GM12878 (cell line): ENCODE measurements around the gene MACROD2.

ENCODE experiments used
- CBX5 ChIP-seq: sonication (generic); IDR thresholded peaks from 2 replicates; pipeline ENCODE4 v1.6.1; 2016; ENCODE audit warnings: low read depth, moderate library complexity, mild to moderate bottlenecking, inconsistent platforms
- CHD4 ChIP-seq: fragments of 200-600 bp; sonication (generic); IDR thresholded peaks from 2 replicates; pipeline ENCODE4 v1.6.1; 2016; ENCODE audit warnings: mild to moderate bottlenecking
- CTCF ChIP-seq, 3 experiments: IDR thresholded peaks in 2 of 3; conservative IDR thresholded peaks in 1 of 3; 2 replicates each; pipeline ENCODE4 v1.5.1; 2011; ENCODE audit warnings: low read depth in 3 of 3, low read length in 3 of 3, mild to moderate bottlenecking in 3 of 3, control low read depth in 2 of 3, moderate library complexity in 2 of 3, inconsistent platforms in 1 of 3, mixed read lengths in 1 of 3; ENCODE audit not compliant: control insufficient read depth in 2 of 3, insufficient read depth in 1 of 3; ENCODE audit errors: extremely low read depth in 1 of 3
- DPF2 ChIP-seq: fragments of 450-650 bp; IDR thresholded peaks from 2 replicates; pipeline ENCODE4 v1.6.1; 2017; ENCODE audit warnings: mild to moderate bottlenecking
- FOXK2 ChIP-seq: fragments of 450-650 bp; IDR thresholded peaks from 2 replicates; pipeline ENCODE4 v1.6.1; 2017; ENCODE audit warnings: mild to moderate bottlenecking, moderate library complexity
- NFYB ChIP-seq: IDR thresholded peaks from 2 replicates; pipeline ENCODE4 v1.6.1; 2011; ENCODE audit warnings: low read depth, mild to moderate bottlenecking, low read length, improper control_type of control experiment, moderate library complexity; ENCODE audit not compliant: insufficient read depth
- POLR2A ChIP-seq: IDR thresholded peaks from 2 replicates; pipeline ENCODE4 v1.6.1; 2011; ENCODE audit warnings: low read depth, mild to moderate bottlenecking, low read length
- POLR2AphosphoS5 ChIP-seq: IDR thresholded peaks from 2 replicates; pipeline ENCODE4 v1.6.1; 2011; ENCODE audit warnings: mild to moderate bottlenecking, low read length, inconsistent platforms
- WRNIP1 ChIP-seq: IDR thresholded peaks from 2 replicates; pipeline ENCODE4 v1.6.1; 2011; ENCODE audit warnings: low read depth, low read length, improper control_type of control experiment, borderline replicate concordance
- YY1 ChIP-seq: IDR thresholded peaks from 2 replicates; pipeline ENCODE4 v1.6.1; 2011; ENCODE audit warnings: low read depth, mild to moderate bottlenecking, low read length
- TF ChIP-seq, protein P1 (sequence below): IDR thresholded peaks from 2 replicates; pipeline ENCODE4 v1.6.1; 2011; ENCODE audit warnings: borderline replicate concordance, low read depth, mild to moderate bottlenecking, moderate library complexity, mixed read lengths, low read length; ENCODE audit not compliant: insufficient read depth; ENCODE audit errors: extremely low read length
- TF ChIP-seq, protein P2 (sequence below): fragments of 450-650 bp; IDR thresholded peaks from 2 replicates; pipeline ENCODE4 v1.6.1; 2017; ENCODE audit warnings: mild to moderate bottlenecking

- TF ChIP-seq DPF2 (no peak), POLR2A (no peak), CTCF (IDR thresholded peaks at IDR 0.05 in 2 of 3, conservative IDR thresholded peaks at IDR 0.05 in 1 of 3; ENCODE audit: control insufficient read depth in 2 of 3, extremely low read depth in 1 of 3, insufficient read depth in 1 of 3, low read depth in 3 of 3, low read length in 3 of 3) (no peak), FOXK2 (no peak), POLR2AphosphoS5 (no peak), CBX5 (no peak), CHD4 (no peak), NFYB (no peak), YY1 (no peak), WRNIP1 (no peak)
- TF ChIP-seq, protein P1, sequence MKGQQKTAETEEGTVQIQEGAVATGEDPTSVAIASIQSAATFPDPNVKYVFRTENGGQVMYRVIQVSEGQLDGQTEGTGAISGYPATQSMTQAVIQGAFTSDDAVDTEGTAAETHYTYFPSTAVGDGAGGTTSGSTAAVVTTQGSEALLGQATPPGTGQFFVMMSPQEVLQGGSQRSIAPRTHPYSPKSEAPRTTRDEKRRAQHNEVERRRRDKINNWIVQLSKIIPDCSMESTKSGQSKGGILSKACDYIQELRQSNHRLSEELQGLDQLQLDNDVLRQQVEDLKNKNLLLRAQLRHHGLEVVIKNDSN = no peak
- TF ChIP-seq, protein P2, sequence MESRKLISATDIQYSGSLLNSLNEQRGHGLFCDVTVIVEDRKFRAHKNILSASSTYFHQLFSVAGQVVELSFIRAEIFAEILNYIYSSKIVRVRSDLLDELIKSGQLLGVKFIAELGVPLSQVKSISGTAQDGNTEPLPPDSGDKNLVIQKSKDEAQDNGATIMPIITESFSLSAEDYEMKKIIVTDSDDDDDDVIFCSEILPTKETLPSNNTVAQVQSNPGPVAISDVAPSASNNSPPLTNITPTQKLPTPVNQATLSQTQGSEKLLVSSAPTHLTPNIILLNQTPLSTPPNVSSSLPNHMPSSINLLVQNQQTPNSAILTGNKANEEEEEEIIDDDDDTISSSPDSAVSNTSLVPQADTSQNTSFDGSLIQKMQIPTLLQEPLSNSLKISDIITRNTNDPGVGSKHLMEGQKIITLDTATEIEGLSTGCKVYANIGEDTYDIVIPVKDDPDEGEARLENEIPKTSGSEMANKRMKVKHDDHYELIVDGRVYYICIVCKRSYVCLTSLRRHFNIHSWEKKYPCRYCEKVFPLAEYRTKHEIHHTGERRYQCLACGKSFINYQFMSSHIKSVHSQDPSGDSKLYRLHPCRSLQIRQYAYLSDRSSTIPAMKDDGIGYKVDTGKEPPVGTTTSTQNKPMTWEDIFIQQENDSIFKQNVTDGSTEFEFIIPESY = no peak
Observed at GRCh38 chr20:14897608-14898007, 902.3 kb downstream of the MACROD2 start.
